K562 (cell line): Measurements from ENCODE around the gene FAM193A. TPM values are rescaled to one million over a fixed set of nuclear protein-coding genes. Genes with fewer than 3 reads are reported as not detected.

Source experiments
- ATAC-seq: fragments of 200-7000 bp; cut with Tn5 transposase; 3 replicates; pipeline ENCODE4 v1.9.1; 2020; ENCODE audit warnings: moderate library complexity
- BruUV-seq: library from RNA; stranded (reverse); fragments of 400-500 nt; replicated peaks from 2 replicates; lab custom pipeline; 2021; lab: Mats Ljungman, UMichigan
- CTCF ChIA-PET: fragments of 300-600 bp; formaldehyde crosslinking; extraction: SDS; loops from one replicate; lab custom pipeline; 2021; ENCODE audit warnings: low intra/inter-chr PET ratio; lab: Yijun Ruan, JAX
- POLR2A ChIA-PET: fragments of 300-600, 350-650 bp; sonication (Branson Sonifier 250); formaldehyde crosslinking; extraction: SDS; loops from one replicate; lab custom pipeline; 2021; ENCODE audit warnings: antibody characterized with exemption, inconsistent platforms; lab: Yijun Ruan, JAX
- DNase-seq, 4 experiments: peaks; one replicate each; pipeline versions ENCODE4 v3.0.0 to v3.0.0-alpha.2; 2011 to 2018; ENCODE audit warnings: low spot score in 3 of 4, mixed read lengths in 3 of 4; ENCODE audit errors: extremely low read depth in 1 of 4
- FAIRE-seq: peaks from 2 replicates; lab custom pipeline; 2011; peaks lifted over from hg19 to GRCh38; lab: Jason Lieb, UNC
- H2AFZ ChIP-seq: 2 replicates; pipeline ENCODE4 v1.6.0; 2011; ENCODE audit warnings: low read depth, low read length, control low read depth, inconsistent platforms
- H3K27ac ChIP-seq: fragments of 200-600 bp; 3 replicates; pipeline ENCODE4 v1.8.0; 2011; ENCODE audit warnings: low read depth, mild to moderate bottlenecking, control low read depth, inconsistent platforms, low read length, moderate library complexity, mixed read lengths; ENCODE audit errors: extremely low read depth
- H3K27me3 ChIP-seq, 2 experiments: fragments of 300-600 bp in 1 of 2; 2 replicates in 1 of 2; 3 replicates in 1 of 2; pipeline versions ENCODE4 v1.6.0 to v1.8.0; 2011; ENCODE audit warnings: inconsistent platforms in 2 of 2, low read length in 2 of 2, mild to moderate bottlenecking in 1 of 2, mixed read lengths in 1 of 2, moderate library complexity in 1 of 2; ENCODE audit not compliant: control insufficient read depth in 2 of 2, insufficient read depth in 2 of 2
- H3K36me3 ChIP-seq: fragments of 300-600 bp; 3 replicates; pipeline ENCODE4 v1.8.0; 2011; ENCODE audit warnings: mild to moderate bottlenecking, low read length, inconsistent platforms; ENCODE audit not compliant: control insufficient read depth, insufficient read depth
- H3K4me1 ChIP-seq, 2 experiments: fragments of 200-600 bp in 1 of 2; replicated peaks in 1 of 2; 2 replicates in 1 of 2; 3 replicates in 1 of 2; pipeline versions ENCODE4 v1.5.1 to v1.8.0; 2011; ENCODE audit warnings: inconsistent platforms in 2 of 2, low read length in 2 of 2, mild to moderate bottlenecking in 1 of 2, mixed read lengths in 1 of 2, moderate library complexity in 1 of 2; ENCODE audit not compliant: control insufficient read depth in 2 of 2, insufficient read depth in 2 of 2
- H3K4me2 ChIP-seq: 2 replicates; pipeline ENCODE4 v1.6.1; 2011; ENCODE audit warnings: low read length, control low read depth, inconsistent platforms, mixed read lengths; ENCODE audit not compliant: insufficient read depth
- H3K4me3 ChIP-seq: fragments of 200-600 bp; sonication (generic), shearing (Covaris generic); 2 replicates; pipeline ENCODE4 v1.5.1; 2016; ENCODE audit warnings: control low read depth, inconsistent platforms
- H3K79me2 ChIP-seq: fragments of 200-600 bp; 3 replicates; pipeline ENCODE4 v1.8.0; 2011; ENCODE audit warnings: low read length, inconsistent platforms; ENCODE audit not compliant: control insufficient read depth, insufficient read depth
- H3K9ac ChIP-seq, 2 experiments: 2 replicates each; pipeline versions ENCODE4 v1.6.0 to v1.6.1; 2011; ENCODE audit warnings: low read depth in 2 of 2, low read length in 2 of 2, control low read depth in 1 of 2, inconsistent platforms in 1 of 2, mild to moderate bottlenecking in 1 of 2, mixed read lengths in 1 of 2; ENCODE audit not compliant: insufficient read depth in 1 of 2
- H3K9me1 ChIP-seq: one replicate; pipeline ENCODE4 v1.6.0; 2011; ENCODE audit warnings: inconsistent platforms, mild to moderate bottlenecking, low read length, moderate library complexity; ENCODE audit not compliant: control insufficient read depth, insufficient read depth
- H3K9me3 ChIP-seq: replicated peaks from 2 replicates; pipeline ENCODE4 v1.5.1; 2011; ENCODE audit warnings: low read depth, low read length, inconsistent platforms; ENCODE audit not compliant: control insufficient read depth, insufficient read depth
- H4K20me1 ChIP-seq: replicated peaks from 2 replicates; pipeline ENCODE4 v1.6.1; 2011; ENCODE audit warnings: low read length, inconsistent platforms, mixed read lengths; ENCODE audit not compliant: control insufficient read depth, insufficient read depth
- ARID4B ChIP-seq: sonication (generic); formaldehyde crosslinking; IDR thresholded peaks from 2 replicates; pipeline ENCODE4 v1.8.0; 2022; ENCODE audit warnings: mild to moderate bottlenecking, missing genetic modification reagents
- HEY1 ChIP-seq: fragments of 250-450 bp; sonication (Bioruptor Pico); IDR thresholded peaks from 2 replicates; pipeline ENCODE4 v1.5.0; 2020; ENCODE audit warnings: mild to moderate bottlenecking, moderate library complexity, borderline replicate concordance
- PHB ChIP-seq: fragments of 250-450 bp; sonication (Bioruptor Pico); IDR thresholded peaks from 2 replicates; pipeline ENCODE4 v1.5.0; 2021
- ZBTB33 ChIP-seq: sonication (generic); formaldehyde crosslinking; IDR thresholded peaks from 2 replicates; pipeline ENCODE4 v1.8.1; 2023; ENCODE audit warnings: mild to moderate bottlenecking, missing genetic modification reagents
- ZBTB7A ChIP-seq: IDR thresholded peaks from 2 replicates; pipeline ENCODE4 v1.6.1; 2011; ENCODE audit warnings: low read depth, mild to moderate bottlenecking, low read length, moderate library complexity, borderline replicate concordance; ENCODE audit not compliant: control insufficient read depth
- WGBS: fragments of 100-300 bp; shearing (Covaris generic); methylation state at CpG from one replicate; pipeline ENCODE4 v1.1.6; 2016; ENCODE audit warnings: low coverage, mixed read lengths; ENCODE audit not compliant: insufficient coverage; ENCODE audit errors: missing lambda C conversion rate; 5-methylcytosine and 5-hydroxymethylcytosine counted together
- in situ Hi-C: fragments of 300-500 bp; cut with MboI; formaldehyde crosslinking; loops from 4 replicates; pipeline ENCODE4 v1.15.0; 2018; ENCODE audit warnings: inconsistent platforms, mixed read lengths
- intact Hi-C: fragments of 100-400 bp; cut with micrococcal nuclease; formaldehyde crosslinking; loops from 2 replicates; pipeline ENCODE4 v1.14.2; 2022
- polyA plus RNA-seq, 8 experiments: library from polyadenylated mRNA; depleted of rRNA in 4 of 8; stranded (reverse) in 5 of 8; unstranded in 3 of 8; fragments of >200 nt; fragmentation: Nextera tagmentation in 2 of 8; fragmentation: Illumina TruSeq in 1 of 8; extraction: Ambion mirVana in 2 of 8; extraction: Trizol in 1 of 8; gene quantifications; 2 replicates each; pipeline versions ENCODE4 v1.2.1 to v1.2.3, GENCODE V29; 2011 to 2014; ENCODE audit warnings: inconsistent platforms in 1 of 8, missing spikeins in 1 of 8
- total RNA-seq, 7 experiments: library from RNA; depleted of rRNA in 6 of 7; stranded (reverse); fragments of >200 nt in 6 of 7; fragmentation: Illumina TruSeq in 2 of 7; extraction: Trizol in 2 of 7; gene quantifications; 2 replicates each; pipeline versions ENCODE4 v1.2.1 to v1.2.3, GENCODE V29; 2011 to 2021; ENCODE audit warnings: low replicate concordance in 1 of 7

FAM193A gene
- total and polyA plus RNA-seq, 9 of the 15 experiments (the other 6 are each of a cell fraction or from before 2014, with no cell fraction given), result 0.46 to 24.6 (median 9.6) TPM

GRCh38 chr4:2526559-2526958 is 9.9 kb upstream of the FAM193A start:
- WGBS, result 75% methylated on average over 9 of the region's 9 CpGs
- TF ChIP-seq HEY1 (CRISPR knock-in tag) (no peak), ARID4B (CRISPR knock-in tag) (no peak), ZBTB33 (peak; percentile 96), PHB (CRISPR knock-in tag) (no peak), ZBTB7A (no peak)
- Histone ChIP-seq H3K79me2 (no peaks in the 10 kb centered on the region), H3K27ac (no peak overlapping the region), H3K9me1 (no peaks in the 10 kb centered on the region), H3K9ac (no peak overlapping the region), H4K20me1 (no peaks in the 10 kb centered on the region), H3K27me3 (no peaks in the 10 kb centered on the region), H3K4me1 (no peaks in the 10 kb centered on the region; a peak in 1 of 5 replicates), H3K9me3 (no peaks in the 10 kb centered on the region), H3K4me3 (no peak overlapping the region), H3K36me3 (no peaks in the 10 kb centered on the region), H2AFZ (no peak overlapping the region), H3K4me2 (no peak overlapping the region)
- no TSS peak for BruUV-seq
- FAIRE-seq (no peak), DNase-seq (no peak), ATAC-seq (0 out of 3 replicates have a peak, but pooled peaks have one; percentile 34)
- CTCF ChIA-PET, result no interaction called here
- in situ Hi-C loops (no loop called here), intact Hi-C loops (no loop called here)
- POLR2A ChIA-PET, result interaction anchor here (1.3 kb wide), 1 partner anchor 10 kb away, joined by 4 read pairs; no protein-coding TSS in a partner anchor
